HepG2 (cell line): ENCODE data around the gene ARHGAP35. TPM values are rescaled to one million over a fixed set of nuclear protein-coding genes. Genes with fewer than 3 reads are reported as not detected.

Source experiments
- ATAC-seq: fragments of 200-7000 bp; cut with Tn5 transposase; 3 replicates; pipeline ENCODE4 v1.9.1; 2020; ENCODE audit warnings: mild to moderate bottlenecking, moderate library complexity
- BruUV-seq: library from RNA; stranded (reverse); fragments of 400-500 nt; replicated peaks from 2 replicates; lab custom pipeline; 2021; lab: Mats Ljungman, UMichigan
- CTCF ChIA-PET: fragments of 300-600 bp; formaldehyde crosslinking; extraction: SDS; loops from one replicate; lab custom pipeline; 2021; ENCODE audit warnings: low total read pairs, inconsistent platforms, low intra/inter-chr PET ratio; lab: Yijun Ruan, JAX
- POLR2A ChIA-PET: fragments of 350-600 bp; sonication (Branson Sonifier 250); formaldehyde crosslinking; loops from one replicate; lab custom pipeline; 2020; ENCODE audit warnings: antibody characterized with exemption, inconsistent platforms; lab: Yijun Ruan, JAX
- DNase-seq: peaks from one replicate; pipeline ENCODE4 v3.0.0-alpha.2; 2015; ENCODE audit warnings: low spot score
- FAIRE-seq: peaks from 3 replicates; lab custom pipeline; 2011; peaks lifted over from hg19 to GRCh38; lab: Jason Lieb, UNC
- H2AFZ ChIP-seq: one replicate; pipeline ENCODE4 v1.6.1; 2011; ENCODE audit warnings: low read length, inconsistent platforms
- H3K27ac ChIP-seq: fragments of 300-600 bp; 3 replicates; pipeline ENCODE4 v1.8.0; 2011; ENCODE audit warnings: mixed run types, mild to moderate bottlenecking, mixed read lengths, low read length, inconsistent platforms; ENCODE audit not compliant: insufficient read depth; ENCODE audit errors: extremely low read length
- H3K27me3 ChIP-seq, 2 experiments: fragments of 200-600 bp in 1 of 2; 2 replicates in 1 of 2; 3 replicates in 1 of 2; pipeline versions ENCODE4 v1.6.0 to v1.8.0; 2011; ENCODE audit warnings: low read length in 2 of 2, mild to moderate bottlenecking in 2 of 2, moderate library complexity in 2 of 2, inconsistent platforms in 1 of 2; ENCODE audit not compliant: insufficient read depth in 2 of 2, control insufficient read depth in 1 of 2
- H3K36me3 ChIP-seq, 2 experiments: fragments of 200-600 bp in 1 of 2; replicated peaks in 1 of 2; 2 replicates in 1 of 2; 3 replicates in 1 of 2; pipeline versions ENCODE4 v1.5.1 to v1.8.0; 2011; ENCODE audit warnings: low read length in 2 of 2, inconsistent platforms in 1 of 2; ENCODE audit not compliant: insufficient read depth in 2 of 2, control insufficient read depth in 1 of 2
- H3K4me1 ChIP-seq: 2 replicates; pipeline ENCODE4 v1.5.1; 2012; ENCODE audit warnings: low read length, inconsistent platforms; ENCODE audit not compliant: insufficient read depth
- H3K4me2 ChIP-seq: 2 replicates; pipeline ENCODE4 v1.6.0; 2011; ENCODE audit warnings: low read depth, low read length, inconsistent platforms
- H3K4me3 ChIP-seq, 3 experiments: fragments of 200-600 bp in 1 of 3; sonication (generic), shearing (Covaris generic) in 1 of 3; replicated peaks in 1 of 3; 2 replicates each; pipeline ENCODE4 v1.5.1; 2011 to 2016; ENCODE audit warnings: low read length in 3 of 3, inconsistent platforms in 2 of 3, low read depth in 2 of 3, mild to moderate bottlenecking in 2 of 3, control low read depth in 1 of 3, mixed read lengths in 1 of 3; ENCODE audit not compliant: insufficient read depth in 1 of 3
- H3K79me2 ChIP-seq: one replicate; pipeline ENCODE4 v1.6.1; 2011; ENCODE audit warnings: low read length, inconsistent platforms; ENCODE audit not compliant: insufficient read depth
- H3K9ac ChIP-seq: 2 replicates; pipeline ENCODE4 v1.6.0; 2011; ENCODE audit warnings: mild to moderate bottlenecking, low read depth, low read length, inconsistent platforms; ENCODE audit not compliant: insufficient read depth
- H3K9me3 ChIP-seq: 2 replicates; pipeline ENCODE4 v1.5.1; 2012; ENCODE audit warnings: mild to moderate bottlenecking, low read length
- H4K20me1 ChIP-seq: 2 replicates; pipeline ENCODE4 v1.6.0; 2011; ENCODE audit warnings: inconsistent platforms, mild to moderate bottlenecking, low read length, moderate library complexity; ENCODE audit not compliant: insufficient read depth
- ATF2 ChIP-seq: sonication (generic); formaldehyde crosslinking; IDR thresholded peaks from 2 replicates; pipeline ENCODE4 v1.4.0; 2020; ENCODE audit warnings: missing genetic modification reagents
- ESRRA ChIP-seq: sonication (generic); formaldehyde crosslinking; IDR thresholded peaks from 2 replicates; pipeline ENCODE4 v1.5.1; 2020; ENCODE audit warnings: mild to moderate bottlenecking, low read depth, missing genetic modification reagents
- HDAC2 ChIP-seq: sonication (generic); formaldehyde crosslinking; IDR thresholded peaks from 2 replicates; pipeline ENCODE4 v1.4.0; 2020; ENCODE audit warnings: missing genetic modification reagents
- HOXA7 ChIP-seq: sonication (generic); formaldehyde crosslinking; IDR thresholded peaks from 2 replicates; pipeline ENCODE4 v1.8.1; 2022; ENCODE audit warnings: mild to moderate bottlenecking, missing genetic modification reagents, moderate library complexity
- ISX ChIP-seq: sonication (generic); formaldehyde crosslinking; conservative IDR thresholded peaks from 2 replicates; pipeline ENCODE4 v1.5.0; 2020; ENCODE audit warnings: missing genetic modification reagents
- NFE2L1 ChIP-seq: sonication (generic); formaldehyde crosslinking; IDR thresholded peaks from 2 replicates; pipeline ENCODE4 v1.4.0; 2020; ENCODE audit warnings: missing genetic modification reagents, mild to moderate bottlenecking, borderline replicate concordance
- PHF21A ChIP-seq: sonication (generic); formaldehyde crosslinking; IDR thresholded peaks from 2 replicates; pipeline ENCODE4 v1.5.0; 2020; ENCODE audit warnings: mild to moderate bottlenecking, missing genetic modification reagents
- POLR2AphosphoS5 ChIP-seq: IDR thresholded peaks from 2 replicates; pipeline ENCODE4 v1.6.1; 2012; ENCODE audit warnings: low read depth, low read length
- SNAPC2 ChIP-seq: sonication (generic); formaldehyde crosslinking; IDR thresholded peaks from 2 replicates; pipeline ENCODE4 v1.8.1; 2022; ENCODE audit warnings: mild to moderate bottlenecking, missing genetic modification reagents
- TEAD3 ChIP-seq: optimal IDR thresholded peaks from 2 replicates; pipeline ENCODE3; 2016; ENCODE audit warnings: borderline replicate concordance
- XRCC5 ChIP-seq: fragments of 200-400 bp; formaldehyde crosslinking; optimal IDR thresholded peaks from 2 replicates; pipeline ENCODE3; 2017; ENCODE audit warnings: mild to moderate bottlenecking, low read length
- YY1 ChIP-seq: IDR thresholded peaks from 2 replicates; pipeline ENCODE4 v1.6.1; 2011; ENCODE audit warnings: low read length, low read depth, moderate library complexity, mild to moderate bottlenecking; ENCODE audit not compliant: insufficient read depth, insufficient replicate concordance
- ZHX2 ChIP-seq, 2 experiments: sonication (generic) in 1 of 2; formaldehyde crosslinking in 1 of 2; IDR thresholded peaks; 2 replicates each; pipeline versions ENCODE4 v1.6.1 to v1.9.0; 2014 to 2022; ENCODE audit warnings: antibody characterized with exemption in 1 of 2, borderline replicate concordance in 1 of 2, inconsistent platforms in 1 of 2, low read depth in 1 of 2, missing genetic modification reagents in 1 of 2
- ZNF12 ChIP-seq: sonication (generic); formaldehyde crosslinking; IDR thresholded peaks from 2 replicates; pipeline ENCODE4 v1.5.0; 2020; ENCODE audit warnings: missing genetic modification reagents
- ZNF556 ChIP-seq: sonication (generic); formaldehyde crosslinking; IDR thresholded peaks from 2 replicates; pipeline ENCODE4 v1.4.0; 2020; ENCODE audit warnings: mild to moderate bottlenecking, missing genetic modification reagents, borderline replicate concordance
- WGBS: methylation state at CpG from one replicate; pipeline ENCODE4 v1.1.6; 2017; ENCODE audit warnings: low lambda C conversion rate; 5-methylcytosine and 5-hydroxymethylcytosine counted together
- in situ Hi-C: cut with HindIII; loops from 2 replicates; pipeline ENCODE4 v1.10.0; 2017; ENCODE audit warnings: low pct_unique_long_range_greater_than_20kb; ENCODE audit not compliant: extremely low pct_ligation_motif_present
- intact Hi-C: fragments of 100-400 bp; cut with micrococcal nuclease; formaldehyde crosslinking; loops from one replicate; pipeline ENCODE4 v1.10.0; 2022; ENCODE audit not compliant: unreplicated experiment
- polyA plus RNA-seq, 8 experiments: library from polyadenylated mRNA; depleted of rRNA in 3 of 8; stranded (reverse) in 7 of 8; unstranded in 1 of 8; fragments of >200 nt; fragmentation: Illumina TruSeq in 4 of 8; extraction: Trizol in 4 of 8; gene quantifications; 2 replicates each; pipeline versions ENCODE4 v1.2.1 to v1.2.3, GENCODE V29; 2011 to 2016; ENCODE audit warnings: low read depth in 4 of 8, missing spikeins in 1 of 8, mixed read lengths in 1 of 8; ENCODE audit not compliant: insufficient read depth in 1 of 8
- total RNA-seq, 5 experiments: library from RNA; depleted of rRNA; stranded (reverse); fragments of >200 nt; fragmentation: Illumina TruSeq; extraction: Trizol; gene quantifications; 2 replicates each; pipeline ENCODE4 v1.2.3, GENCODE V29; 2016; ENCODE audit warnings: low read depth in 1 of 5

The ARHGAP35 gene
- total and polyA plus RNA-seq, 2 of the 13 experiments (the other 11 are each of a cell fraction or from before 2014, with no cell fraction given): 30.1 to 30.2 TPM

GRCh38 chr19:46863818-46864629, 3.2 kb downstream of the ARHGAP35 start:
- intact Hi-C loops: no loop called here
- Histone ChIP-seq H3K36me3 (no peaks in the 10 kb centered on the region; a peak in 1 of 5 replicates), H3K4me2 (peak overlapping the region; percentile 97), H3K79me2 (peaks cover 77% of the 10 kb centered on the region), H2AFZ (no peak overlapping the region), H3K27ac (peak overlapping the region; percentile 100), H3K9me3 (no peaks in the 10 kb centered on the region), H4K20me1 (peaks cover 67% of the 10 kb centered on the region), H3K9ac (peak overlapping the region; percentile 94), H3K4me3 (peak overlapping the region; percentile 68 to 95 (median 86)), H3K27me3 (no peaks in the 10 kb centered on the region; a peak in 1 of 5 replicates), H3K4me1 (peaks cover 75% of the 10 kb centered on the region)
- in situ Hi-C loops: no loop called here
- DNase-seq (peak; percentile 66), FAIRE-seq (peak; percentile 4), ATAC-seq (peak; percentile 15; the same call in 2 of the 3 replicates)
- WGBS: 20% methylated on average over 5 of the region's 6 CpGs
- BruUV-seq: no TSS peak
- CTCF ChIA-PET: no interaction called here
- POLR2A ChIA-PET: interaction anchor here (0.7 to 2.7 kb wide), 8 partner anchors 26 to 334 kb away, joined by 3 to 25 read pairs (median 4); no protein-coding TSS in a partner anchor
- TF ChIP-seq HDAC2 (CRISPR knock-in tag) (no peak), HOXA7 (no peak), ISX (CRISPR knock-in tag) (no peak), TEAD3 (CRISPR knock-in tag) (peak; percentile 37), ZNF556 (CRISPR knock-in tag) (0 out of 2 replicates have a peak, but pooled peaks have one; percentile 21), YY1 (peak; percentile 23), ZHX2 (IDR thresholded peaks at IDR 0.05; ENCODE audit: low read depth) (no peak), ZHX2 (CRISPR knock-in tag; IDR thresholded peaks at IDR 0.05; ENCODE audit: borderline replicate concordance) (no peak), PHF21A (CRISPR knock-in tag) (no peak), POLR2AphosphoS5 (0 out of 2 replicates have a peak, but pooled peaks have one; percentile 18), XRCC5 (peak; percentile 8), ESRRA (no peak), SNAPC2 (CRISPR knock-in tag) (no peak), ZNF12 (CRISPR knock-in tag) (0 out of 2 replicates have a peak, but pooled peaks have one; percentile 15), ATF2 (no peak), NFE2L1 (CRISPR knock-in tag) (no peak)
